ENCODE data around the gene LYRM4.

Gene LYRM4

GRCh38 chr6:5116243-5116991, 144.3 kb downstream of the LYRM4 start:
- Histone ChIP-seq H3K4me3 (IDR thresholded peaks at IDR 0.05; ENCODE audit: insufficient read depth, low read depth, low read length) (no peak overlapping the region), H3K79me2 (ENCODE audit: insufficient read depth, low read depth) (no peaks in the 10 kb centered on the region), H3K27me3 (ENCODE audit: insufficient read depth, low read depth) (no peaks in the 10 kb centered on the region), H3K36me3 (ENCODE audit: insufficient read depth) (no peaks in the 10 kb centered on the region), H3K4me1 (ENCODE audit: low read depth, poor library complexity, severe bottlenecking) (no peaks in the 10 kb centered on the region), H2AFZ (ENCODE audit: low read depth) (no peak overlapping the region), H3K9ac (no peak overlapping the region), H3K27ac (no peak overlapping the region), H3K4me2 (no peak overlapping the region), H4K20me1 (ENCODE audit: insufficient read depth) (no peaks in the 10 kb centered on the region)
- no peak for TF ChIP-seq CTCF (conservative IDR thresholded peaks at IDR 0.05; ENCODE audit: low read depth, low read length)

DNA sequence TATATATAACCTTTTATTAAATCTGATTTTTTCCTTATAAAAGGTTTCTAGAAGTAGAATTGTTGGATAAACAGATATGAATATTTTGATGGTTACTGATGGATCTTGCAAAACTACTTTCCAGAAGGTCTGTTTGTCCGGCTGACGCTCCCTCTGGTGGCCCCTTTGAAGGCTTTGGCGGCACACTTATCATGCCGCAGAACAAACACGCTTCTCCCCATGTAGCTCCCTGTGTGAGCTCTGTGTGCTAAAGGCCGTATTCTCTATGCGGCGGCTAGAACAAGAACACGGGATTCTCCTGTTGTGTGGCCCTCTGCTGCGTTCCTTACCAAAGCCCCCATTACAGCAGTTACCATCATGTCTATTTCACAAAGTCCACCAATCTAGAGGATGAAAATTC, 145.6 kb downstream of the LYRM4 start:
- TF ChIP-seq CTCF (conservative IDR thresholded peaks at IDR 0.05; ENCODE audit: low read depth, low read length) = no peak
- H3K4me1 ChIP-seq (ENCODE audit: low read depth, poor library complexity, severe bottlenecking) = no peaks in the 10 kb centered on the region
- H3K27me3 ChIP-seq (ENCODE audit: insufficient read depth, low read depth) = no peaks in the 10 kb centered on the region
- H3K4me2 ChIP-seq = no peak overlapping the region
- H3K4me3 ChIP-seq (IDR thresholded peaks at IDR 0.05; ENCODE audit: insufficient read depth, low read depth, low read length) = no peak overlapping the region
- H2AFZ ChIP-seq (ENCODE audit: low read depth) = no peak overlapping the region
- H3K9ac ChIP-seq = no peak overlapping the region
- no peaks in the 10 kb centered on the region for H3K79me2 ChIP-seq (ENCODE audit: insufficient read depth, low read depth)
- no peak overlapping the region for H3K27ac ChIP-seq
- H3K36me3 ChIP-seq (ENCODE audit: insufficient read depth) = no peaks in the 10 kb centered on the region
- H4K20me1 ChIP-seq (ENCODE audit: insufficient read depth) = no peaks in the 10 kb centered on the region

- Histone ChIP-seq H3K9ac (no peak overlapping the region), H4K20me1 (ENCODE audit: insufficient read depth) (no peaks in the 10 kb centered on the region), H3K4me1 (ENCODE audit: low read depth, poor library complexity, severe bottlenecking) (no peaks in the 10 kb centered on the region), H3K27me3 (ENCODE audit: insufficient read depth, low read depth) (no peaks in the 10 kb centered on the region), H3K79me2 (ENCODE audit: insufficient read depth, low read depth) (no peaks in the 10 kb centered on the region), H3K27ac (no peak overlapping the region), H3K36me3 (ENCODE audit: insufficient read depth) (no peaks in the 10 kb centered on the region), H2AFZ (ENCODE audit: low read depth) (no peak overlapping the region), H3K4me3 (IDR thresholded peaks at IDR 0.05; ENCODE audit: insufficient read depth, low read depth, low read length) (no peak overlapping the region), H3K4me2 (no peak overlapping the region)
- TF ChIP-seq CTCF (conservative IDR thresholded peaks at IDR 0.05; ENCODE audit: low read depth, low read length) = no peak
These were observed 147.7 kb downstream of the LYRM4 start for GRCh38 chr6:5113096-5113495.

DNA sequence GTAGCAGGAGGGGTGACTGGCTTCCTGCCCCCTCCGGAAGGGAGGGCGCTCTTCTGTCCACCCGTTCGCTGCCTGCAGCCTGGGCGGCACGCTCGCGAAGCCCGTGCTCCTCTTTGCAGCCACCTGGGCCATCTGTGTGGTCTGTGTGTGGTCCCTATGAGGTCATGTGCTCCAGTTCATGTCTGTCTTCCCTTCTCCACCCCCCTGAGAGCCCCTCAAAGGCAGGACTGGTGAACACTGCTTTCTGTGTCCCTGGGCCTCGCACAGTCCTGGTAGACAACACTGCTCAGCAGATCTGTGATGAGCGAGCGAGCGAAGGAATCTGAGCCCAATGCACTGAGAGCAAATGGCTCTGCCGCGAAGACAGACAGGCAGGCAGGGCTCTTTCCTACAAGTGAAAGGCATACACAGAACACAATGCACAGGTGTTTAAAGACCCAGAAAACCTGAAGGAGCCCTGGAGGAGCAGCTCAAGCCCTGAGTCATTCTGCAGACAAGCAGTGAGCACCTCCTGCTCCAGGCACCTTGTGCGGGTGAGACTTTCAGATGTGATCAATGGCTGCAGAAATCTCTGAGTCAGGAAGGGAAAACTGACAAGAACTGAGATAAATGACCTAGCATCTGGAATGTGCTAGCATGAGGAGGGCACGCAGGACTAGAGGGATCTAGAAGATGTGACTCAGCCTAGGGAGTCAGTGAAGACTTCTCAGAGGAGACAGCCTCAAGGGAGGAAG, 148.5 kb downstream of the LYRM4 start:
- H2AFZ ChIP-seq (ENCODE audit: low read depth) = no peak overlapping the region
- no peaks in the 10 kb centered on the region for H3K79me2 ChIP-seq (ENCODE audit: insufficient read depth, low read depth)
- H3K36me3 ChIP-seq (ENCODE audit: insufficient read depth) = no peaks in the 10 kb centered on the region
- no peak overlapping the region for H3K9ac ChIP-seq
- no peaks in the 10 kb centered on the region for H4K20me1 ChIP-seq (ENCODE audit: insufficient read depth)
- no peaks in the 10 kb centered on the region for H3K27me3 ChIP-seq (ENCODE audit: insufficient read depth, low read depth)
- H3K4me2 ChIP-seq = no peak overlapping the region
- no peak overlapping the region for H3K27ac ChIP-seq
- no peak overlapping the region for H3K4me3 ChIP-seq (IDR thresholded peaks at IDR 0.05; ENCODE audit: insufficient read depth, low read depth, low read length)
- H3K4me1 ChIP-seq (ENCODE audit: low read depth, poor library complexity, severe bottlenecking) = no peaks in the 10 kb centered on the region
- no peak for TF ChIP-seq CTCF (conservative IDR thresholded peaks at IDR 0.05; ENCODE audit: low read depth, low read length)
